NB4 (cell line): ENCODE measurements around the gene PGF.

ENCODE experiments used
- MYC ChIP-seq: IDR thresholded peaks from 2 replicates; pipeline ENCODE4 v1.6.1; 2011; ENCODE audit warnings: low read depth, low read length
- POLR2A ChIP-seq: IDR thresholded peaks from 2 replicates; pipeline ENCODE4 v1.6.1; 2011; ENCODE audit warnings: mild to moderate bottlenecking; ENCODE audit not compliant: insufficient read length; ENCODE audit errors: extremely low read depth
- TF ChIP-seq, protein P1 (sequence below): IDR thresholded peaks from one replicate; pipeline ENCODE4 v1.5.1; 2012; ENCODE audit warnings: low read depth, low read length

DNA sequence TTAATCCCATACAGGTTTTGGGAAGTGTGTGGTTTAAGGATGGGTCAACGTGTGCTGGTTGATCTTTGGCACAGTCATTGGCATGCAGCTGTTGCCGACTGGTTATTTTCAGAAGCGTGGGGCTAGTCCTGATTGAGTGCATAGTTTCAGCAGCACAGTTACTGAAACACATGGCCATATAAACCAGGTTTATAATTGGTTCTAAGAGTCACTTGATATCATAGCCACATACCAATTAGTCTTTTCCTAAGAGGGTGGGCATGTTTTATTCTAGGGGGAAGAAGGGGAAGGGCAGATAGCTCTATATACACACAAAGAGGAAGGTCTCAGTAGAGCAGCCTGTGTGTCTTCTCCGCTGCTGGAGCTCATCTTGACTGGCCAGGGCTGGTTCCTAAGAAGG, 21.4 kb downstream of the PGF start:
- TF ChIP-seq POLR2A (no peak), MYC (no peak)
- TF ChIP-seq, protein P1, sequence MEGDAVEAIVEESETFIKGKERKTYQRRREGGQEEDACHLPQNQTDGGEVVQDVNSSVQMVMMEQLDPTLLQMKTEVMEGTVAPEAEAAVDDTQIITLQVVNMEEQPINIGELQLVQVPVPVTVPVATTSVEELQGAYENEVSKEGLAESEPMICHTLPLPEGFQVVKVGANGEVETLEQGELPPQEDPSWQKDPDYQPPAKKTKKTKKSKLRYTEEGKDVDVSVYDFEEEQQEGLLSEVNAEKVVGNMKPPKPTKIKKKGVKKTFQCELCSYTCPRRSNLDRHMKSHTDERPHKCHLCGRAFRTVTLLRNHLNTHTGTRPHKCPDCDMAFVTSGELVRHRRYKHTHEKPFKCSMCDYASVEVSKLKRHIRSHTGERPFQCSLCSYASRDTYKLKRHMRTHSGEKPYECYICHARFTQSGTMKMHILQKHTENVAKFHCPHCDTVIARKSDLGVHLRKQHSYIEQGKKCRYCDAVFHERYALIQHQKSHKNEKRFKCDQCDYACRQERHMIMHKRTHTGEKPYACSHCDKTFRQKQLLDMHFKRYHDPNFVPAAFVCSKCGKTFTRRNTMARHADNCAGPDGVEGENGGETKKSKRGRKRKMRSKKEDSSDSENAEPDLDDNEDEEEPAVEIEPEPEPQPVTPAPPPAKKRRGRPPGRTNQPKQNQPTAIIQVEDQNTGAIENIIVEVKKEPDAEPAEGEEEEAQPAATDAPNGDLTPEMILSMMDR = no peak
